Stimulated activated CD4-positive, alpha-beta T cell treated with anti-CD3 and anti-CD28 coated beads, Interleukin-4, amount 100 ng/mL, for 1 hour (primary cell): Measurements from ENCODE around the gene ANKRD62.

Experiments
- DNase-seq: peaks from one replicate; pipeline ENCODE4 v3.0.0-alpha.2; 2020

ANKRD62 gene

GRCh38 chr18:12093520-12094257 lies at the start of gene ANKRD62:
TSS of gene ANKRD62 (plus strand) at chr18:12093843. CDS start at chr18:12094018, 175 bp downstream.
- no peak for DNase-seq

- DNase-seq, result no peak
Observed at GRCh38 chr18:12044591-12044990, 49.1 kb upstream of the ANKRD62 start.

DNA sequence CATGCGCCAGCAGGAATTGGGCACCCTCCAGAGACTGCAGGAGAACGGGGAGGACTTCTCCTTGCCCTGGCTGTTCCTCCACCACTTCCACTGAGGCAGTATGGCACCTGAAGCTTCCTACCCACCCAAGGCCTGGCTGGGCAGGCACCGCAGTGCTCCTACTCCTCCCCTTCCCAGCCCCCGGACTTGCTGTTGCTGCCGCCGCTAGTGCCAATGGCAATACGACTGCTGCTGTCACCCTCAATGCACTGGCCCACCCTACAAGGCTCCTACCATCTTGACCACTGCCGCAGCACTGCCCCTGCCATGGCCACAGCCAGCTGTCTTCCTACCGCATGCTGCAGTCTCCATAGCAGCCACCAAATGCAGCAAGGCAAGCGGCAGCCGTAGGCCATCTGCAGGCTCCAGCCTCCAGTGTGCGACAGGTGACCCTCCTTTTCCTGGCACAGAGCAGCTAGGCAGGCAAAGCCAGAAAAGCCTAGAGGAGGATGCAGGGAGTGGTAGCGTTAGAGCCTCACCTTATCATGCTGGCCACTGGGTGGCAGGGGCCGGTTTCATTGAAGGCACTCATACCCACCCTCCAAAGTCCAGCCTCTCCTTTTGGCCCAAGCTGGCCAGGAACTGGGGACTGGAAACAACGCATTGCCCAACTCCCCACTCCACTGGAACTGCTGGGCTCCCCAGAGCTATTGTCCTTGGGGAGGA lies 47.4 kb upstream of the ANKRD62 start:
- DNase-seq, result no peak

DNA sequence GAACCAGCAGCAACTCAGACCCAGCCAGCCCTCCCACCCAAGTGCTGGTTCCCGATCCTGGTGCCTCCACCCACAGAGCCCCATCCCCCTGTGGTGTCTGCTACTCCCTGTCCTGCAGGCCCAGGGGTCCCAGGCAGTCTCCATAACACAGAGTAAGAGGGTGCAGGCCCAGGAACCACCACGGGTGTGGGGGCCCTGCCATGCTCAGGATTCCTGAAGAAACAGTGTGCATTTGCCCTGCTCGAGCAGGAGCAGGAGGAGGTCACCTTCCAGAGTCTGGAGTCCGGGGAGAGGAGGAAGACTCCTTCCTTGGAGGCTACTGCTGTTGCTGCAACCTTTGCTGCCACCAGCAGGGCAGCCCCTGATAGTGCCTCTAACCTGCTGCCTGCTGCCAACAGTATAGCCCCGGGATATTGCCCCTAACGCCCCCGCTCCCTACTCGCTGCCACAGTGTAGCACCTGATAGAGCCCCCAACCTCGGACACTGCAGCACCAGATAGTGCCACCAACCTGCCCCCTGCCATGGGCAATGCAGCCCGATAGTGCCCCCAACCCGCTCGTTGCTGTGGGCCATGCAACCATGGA lies 46.8 kb upstream of the ANKRD62 start:
- DNase-seq, result no peak

DNA sequence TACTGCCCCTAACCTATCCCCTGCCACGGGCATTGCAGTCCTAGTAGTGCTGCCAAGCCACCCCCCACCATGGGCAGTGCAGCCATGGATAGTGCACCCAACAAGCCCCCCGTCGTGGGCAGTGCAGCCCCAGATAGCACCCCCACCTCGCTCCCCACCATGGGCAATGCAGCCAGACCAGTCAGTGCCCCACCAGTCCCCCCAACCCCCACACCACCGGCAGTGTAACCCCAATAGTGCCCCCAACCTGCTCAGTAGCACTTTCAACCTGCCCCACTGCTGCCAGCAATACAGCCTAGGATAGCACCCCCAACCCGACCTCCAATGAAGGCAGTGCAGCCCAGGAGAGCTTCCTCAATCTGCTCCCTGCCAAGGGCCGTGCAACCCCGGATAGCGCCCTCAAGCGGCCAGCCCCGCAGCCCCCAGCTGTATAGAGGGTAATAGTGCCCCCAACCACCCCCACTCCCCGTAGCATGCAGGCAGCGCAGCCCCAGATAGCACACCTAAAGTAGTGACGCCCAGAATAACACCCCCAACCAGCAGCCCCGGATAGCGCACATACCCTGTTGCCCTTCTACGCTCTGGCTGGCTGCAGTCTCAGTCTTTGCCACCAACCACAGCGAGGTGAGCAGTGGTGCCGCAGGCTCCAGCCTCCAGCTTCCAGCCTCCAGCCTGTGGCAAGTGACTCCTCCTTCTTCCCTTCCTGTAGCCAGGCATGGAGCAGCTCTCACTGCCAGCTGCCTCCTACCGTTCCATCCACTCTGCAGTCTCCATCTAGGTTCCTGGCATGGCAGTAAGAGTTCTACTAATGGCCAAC lies 45.4 kb upstream of the ANKRD62 start:
- DNase-seq, result no peak

- no peak for DNase-seq
Observed at GRCh38 chr18:12048827-12049175, 44.8 kb upstream of the ANKRD62 start.

DNA sequence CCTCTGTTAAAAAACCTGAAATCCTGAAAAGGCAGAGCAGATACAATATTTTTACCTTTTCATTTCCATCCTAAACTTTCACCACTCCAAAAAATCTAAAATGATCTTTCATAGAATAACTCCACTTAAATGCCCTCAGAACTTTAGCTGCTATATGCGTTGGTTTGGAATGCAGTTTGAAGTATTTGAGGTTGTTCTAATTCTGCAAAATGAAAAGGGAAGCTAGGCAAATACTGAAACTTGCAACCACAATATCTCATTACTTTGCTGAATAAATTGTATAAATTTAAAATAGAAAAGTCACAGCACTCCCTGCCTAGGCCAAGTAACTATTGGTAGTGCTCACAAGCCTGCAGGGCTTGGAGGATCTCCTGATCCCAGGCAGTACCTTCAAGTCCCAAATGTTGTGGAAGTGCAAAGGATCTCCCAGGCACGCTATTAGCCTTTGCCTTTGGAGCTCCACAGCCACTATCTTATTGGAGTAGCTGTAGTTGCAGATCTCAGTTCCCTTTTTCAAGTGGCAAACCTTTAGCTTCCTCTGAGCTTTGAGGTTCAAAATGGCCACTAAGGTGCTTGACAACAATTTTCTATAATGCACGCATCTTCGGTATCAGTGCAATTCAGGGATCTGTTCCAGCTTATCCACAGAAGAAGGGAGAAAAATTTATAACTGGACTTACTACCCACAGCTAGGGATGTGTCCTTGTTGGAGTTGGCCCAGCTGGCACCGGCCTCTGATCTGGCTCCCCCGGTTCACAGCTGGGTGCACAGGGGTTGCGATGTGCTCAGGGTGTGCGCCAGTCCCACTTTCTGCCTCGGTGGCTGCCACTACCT lies 43.4 kb upstream of the ANKRD62 start:
- DNase-seq, result no peak

DNA sequence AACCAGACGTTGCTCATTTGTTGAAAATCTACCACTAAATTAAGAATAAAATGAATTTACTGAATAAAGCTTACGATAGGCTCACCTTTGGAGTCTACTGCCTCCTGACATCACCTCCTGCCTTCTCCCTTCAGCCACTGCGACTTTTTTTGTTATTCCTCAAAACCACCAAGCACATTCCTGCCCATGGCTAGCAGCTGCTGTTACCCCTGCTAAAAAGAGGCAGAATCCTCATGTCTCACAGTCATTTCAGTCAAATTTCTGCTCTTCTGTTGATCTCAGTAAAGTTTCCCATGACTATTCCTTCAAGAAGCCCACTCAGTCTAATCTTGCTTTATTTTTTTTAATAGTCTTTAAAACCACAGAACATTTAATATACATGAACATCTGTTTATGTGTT lies 40.8 kb upstream of the ANKRD62 start:
- DNase-seq, result no peak

DNA sequence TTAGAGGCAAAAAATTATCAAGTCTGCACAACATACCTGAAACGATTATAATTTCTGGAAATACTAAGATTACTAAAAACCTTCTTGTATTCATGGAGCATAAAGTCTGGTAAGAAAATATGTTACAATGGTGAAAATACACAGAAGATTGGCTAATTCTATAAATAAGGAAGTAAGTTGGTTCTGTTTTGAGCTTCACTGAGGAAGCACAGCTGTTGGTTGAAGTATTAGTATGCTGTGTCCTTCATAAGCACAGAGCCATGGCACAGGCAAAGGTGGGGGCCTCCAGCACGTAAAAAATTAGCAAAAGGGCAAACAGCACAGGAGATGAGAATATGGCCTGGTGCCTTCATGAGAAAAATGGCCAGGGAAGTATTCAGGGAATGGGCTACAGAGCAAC lies 40.4 kb upstream of the ANKRD62 start:
- no peak for DNase-seq

GRCh38 chr18:12056034-12056883 lies 37.4 kb upstream of the ANKRD62 start:
- no peak for DNase-seq

DNA sequence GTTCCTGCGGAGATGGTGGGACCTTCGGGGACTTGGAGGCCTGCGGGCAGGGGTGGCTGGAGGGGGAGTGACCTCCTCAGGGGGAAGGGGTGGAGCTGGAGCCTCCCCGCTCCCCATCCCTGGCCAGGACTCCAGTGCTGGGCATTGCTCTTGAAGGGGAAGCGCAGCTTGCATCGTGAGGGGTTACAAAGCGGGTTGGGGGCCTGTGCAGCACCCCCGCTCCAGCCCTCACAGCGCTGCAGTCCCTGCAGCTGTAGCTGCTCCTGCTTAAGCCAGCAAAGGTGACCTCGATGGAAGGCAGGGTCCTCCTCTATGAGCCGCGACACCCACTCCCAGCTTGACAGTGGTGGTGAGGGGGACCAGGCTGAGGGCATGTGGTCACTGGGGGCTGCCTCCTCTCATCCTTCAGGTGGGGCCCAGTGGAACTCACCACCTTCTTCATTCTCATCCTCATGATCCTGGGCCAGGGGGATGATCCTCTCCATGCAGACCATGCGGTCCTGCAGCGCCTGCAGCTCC lies 36.7 kb upstream of the ANKRD62 start:
- DNase-seq, result no peak

- DNase-seq, result no peak
Observed at GRCh38 chr18:12057419-12058039, 36.1 kb upstream of the ANKRD62 start.

GRCh38 chr18:12059334-12060181 lies 34.1 kb upstream of the ANKRD62 start:
- DNase-seq, result no peak

GRCh38 chr18:12060182-12060870 lies 33.3 kb upstream of the ANKRD62 start:
- no peak for DNase-seq

GRCh38 chr18:12061685-12062084 lies 32.0 kb upstream of the ANKRD62 start:
- DNase-seq, result no peak

DNA sequence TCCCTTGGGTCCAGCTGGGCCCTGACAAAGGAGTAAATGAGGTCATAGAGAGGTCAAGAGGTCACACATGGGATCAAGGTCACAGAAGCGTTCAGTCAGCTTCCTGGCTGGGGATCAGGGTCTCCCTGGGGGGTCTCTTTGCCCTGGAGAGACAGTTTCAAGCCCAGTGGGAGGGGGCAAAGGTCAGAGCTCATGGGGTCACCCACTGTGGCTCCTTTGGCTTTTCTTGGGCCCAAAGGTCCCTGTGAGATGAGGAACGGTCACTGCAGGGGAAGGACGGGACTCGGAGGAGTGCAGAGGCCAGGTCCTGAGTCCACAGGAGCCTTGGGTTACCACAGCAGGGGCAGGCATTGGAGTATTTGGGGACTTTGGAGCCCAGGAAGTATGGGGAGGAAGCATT lies 30.7 kb upstream of the ANKRD62 start:
- no peak for DNase-seq

GRCh38 chr18:12064086-12064763 lies 29.4 kb upstream of the ANKRD62 start:
- DNase-seq, result no peak

- DNase-seq, result no peak
Observed at GRCh38 chr18:12065397-12065796, 28.2 kb upstream of the ANKRD62 start.
